Measurements from ENCODE around the gene CENPS. TPM values are rescaled to one million over a fixed set of nuclear protein-coding genes. Genes with fewer than 3 reads are reported as not detected.
"Not testable (repeated sequence)": the region's sequence is repeated elsewhere in the genome, so short reads cannot be mapped to it uniquely, and the experiment has no call there.

The CENPS gene
- total RNA-seq, 1 donor from 2014 or later: 25.0 TPM

GRCh38 chr1:10450156-10450814 is 20.1 kb downstream of the CENPS start:
- DNase-seq (ENCODE audit: low read depth): no peak
- no peak for TF ChIP-seq CTCF (conservative IDR thresholded peaks at IDR 0.05; ENCODE audit: low read depth, low read length)
- H3K4me3 ChIP-seq (ENCODE audit: low read depth, low read length): no peak overlapping the region

- H3K4me3 ChIP-seq (ENCODE audit: low read depth, low read length): no peak overlapping the region
- no peak for DNase-seq (ENCODE audit: low read depth)
- no peak for TF ChIP-seq CTCF (conservative IDR thresholded peaks at IDR 0.05; ENCODE audit: low read depth, low read length)
Measured at GRCh38 chr1:10450836-10451235, 20.6 kb downstream of the CENPS start.

- TF ChIP-seq CTCF (conservative IDR thresholded peaks at IDR 0.05; ENCODE audit: low read depth, low read length): no peak
- no peak overlapping the region for H3K4me3 ChIP-seq (ENCODE audit: low read depth, low read length)
- no peak for DNase-seq (ENCODE audit: low read depth)
Measured at GRCh38 chr1:10451287-10451686, 21.1 kb downstream of the CENPS start.

- no peak for DNase-seq (ENCODE audit: low read depth)
- peak; percentile 5 for TF ChIP-seq CTCF (conservative IDR thresholded peaks at IDR 0.05; ENCODE audit: low read depth, low read length)
- H3K4me3 ChIP-seq (ENCODE audit: low read depth, low read length): no peak overlapping the region
Measured at GRCh38 chr1:10456048-10456447, 25.8 kb downstream of the CENPS start.

GRCh38 chr1:10456661-10457060 is 26.4 kb downstream of the CENPS start:
- no peak for TF ChIP-seq CTCF (conservative IDR thresholded peaks at IDR 0.05; ENCODE audit: low read depth, low read length)
- H3K4me3 ChIP-seq (ENCODE audit: low read depth, low read length): no peak overlapping the region
- no peak for DNase-seq (ENCODE audit: low read depth)

- not testable (repeated sequence) for H3K4me3 ChIP-seq (ENCODE audit: low read depth, low read length); DNase-seq (ENCODE audit: low read depth)
Measured at GRCh38 chr1:10457462-10457861, 27.2 kb downstream of the CENPS start.

- no peak for DNase-seq (ENCODE audit: low read depth)
- no peak for TF ChIP-seq CTCF (conservative IDR thresholded peaks at IDR 0.05; ENCODE audit: low read depth, low read length)
- H3K4me3 ChIP-seq (ENCODE audit: low read depth, low read length): no peak overlapping the region
Measured at GRCh38 chr1:10457875-10458274, 27.6 kb downstream of the CENPS start.
